ENCODE measurements around the gene CNDP1.

CNDP1 gene

GRCh38 chr18:74509856-74510769 is 24.2 kb upstream of the CNDP1 start:
- Histone ChIP-seq H3K27me3 (no peaks in the 10 kb centered on the region), H4K20me1 (peaks cover 28 to 100% (median 97%) of the 10 kb centered on the region in 11 experiments; a peak in 21 of 22 replicates), H3K4me3 (no peak overlapping the region), H3K4me1 (peaks cover 0 to 10% (median 0%) of the 10 kb centered on the region in 10 experiments; a peak in 4 of 20 replicates), H3K4me2 (no peak overlapping the region), H3K9me3 (replicated peaks in 1 of 11) (no peaks in the 10 kb centered on the region), H3K36me3 (peaks cover 98 to 100% (median 100%) of the 10 kb centered on the region in 11 experiments), H3K27ac (no peak overlapping the region), H3K9ac (no peak overlapping the region)
- no peak for TF ChIP-seq Cebpa-rat (IDR thresholded peaks at IDR 0.05)

- Histone ChIP-seq H3K9ac (no peak overlapping the region), H3K27ac (no peak overlapping the region), H3K36me3 (peaks cover 98 to 100% (median 100%) of the 10 kb centered on the region in 11 experiments), H3K4me1 (peaks cover 0 to 10% (median 0%) of the 10 kb centered on the region in 10 experiments; a peak in 4 of 20 replicates), H3K4me2 (no peak overlapping the region), H4K20me1 (peaks cover 32 to 100% (median 98%) of the 10 kb centered on the region in 11 experiments; a peak in 21 of 22 replicates), H3K27me3 (no peaks in the 10 kb centered on the region), H3K9me3 (replicated peaks in 1 of 11) (no peaks in the 10 kb centered on the region), H3K4me3 (no peak overlapping the region)
- no peak for TF ChIP-seq Cebpa-rat (IDR thresholded peaks at IDR 0.05)
These were observed 23.6 kb upstream of the CNDP1 start for GRCh38 chr18:74510770-74511095.

- no peak overlapping the region for H3K9ac ChIP-seq
- no peak for TF ChIP-seq Cebpa-rat (IDR thresholded peaks at IDR 0.05)
- peaks cover 0 to 10% (median 0%) of the 10 kb centered on the region in 10 experiments; a peak in 4 of 20 replicates for H3K4me1 ChIP-seq
- no peak overlapping the region for H3K27ac ChIP-seq
- H4K20me1 ChIP-seq, result peaks cover 29 to 100% (median 97%) of the 10 kb centered on the region in 11 experiments; a peak in 21 of 22 replicates
- no peak overlapping the region for H3K4me2 ChIP-seq
- peaks cover 98 to 100% (median 100%) of the 10 kb centered on the region in 11 experiments for H3K36me3 ChIP-seq
- no peaks in the 10 kb centered on the region for H3K9me3 ChIP-seq (replicated peaks in 1 of 11)
- no peak overlapping the region for H3K4me3 ChIP-seq
- H3K27me3 ChIP-seq, result no peaks in the 10 kb centered on the region
These were observed 22.5 kb upstream of the CNDP1 start for GRCh38 chr18:74511823-74512222.

- Histone ChIP-seq H3K4me2 (no peak overlapping the region), H4K20me1 (peaks cover 27 to 100% (median 97%) of the 10 kb centered on the region in 11 experiments; a peak in 21 of 22 replicates), H3K36me3 (peaks cover 98 to 100% (median 100%) of the 10 kb centered on the region in 11 experiments), H3K9ac (no peak overlapping the region; a peak in 1 of 22 replicates), H3K9me3 (replicated peaks in 1 of 11) (no peaks in the 10 kb centered on the region), H3K27me3 (no peaks in the 10 kb centered on the region), H3K4me3 (no peak overlapping the region), H3K27ac (no peak overlapping the region), H3K4me1 (peaks cover 0 to 10% (median 0%) of the 10 kb centered on the region in 10 experiments; a peak in 3 of 20 replicates)
- TF ChIP-seq Cebpa-rat (IDR thresholded peaks at IDR 0.05), result no peak
These were observed 21.8 kb upstream of the CNDP1 start for GRCh38 chr18:74512321-74513053.

GRCh38 chr18:74513149-74513882 is 21.0 kb upstream of the CNDP1 start:
- Histone ChIP-seq H4K20me1 (peaks cover 21 to 95% (median 89%) of the 10 kb centered on the region in 11 experiments; a peak in 21 of 22 replicates), H3K9me3 (replicated peaks in 1 of 11) (no peaks in the 10 kb centered on the region), H3K4me2 (no peak overlapping the region), H3K27ac (no peak overlapping the region), H3K4me3 (no peak overlapping the region), H3K4me1 (peaks cover 0 to 10% (median 0%) of the 10 kb centered on the region in 10 experiments; a peak in 2 of 20 replicates), H3K27me3 (no peaks in the 10 kb centered on the region), H3K36me3 (peaks cover 98 to 100% (median 100%) of the 10 kb centered on the region in 11 experiments), H3K9ac (no peak overlapping the region)
- TF ChIP-seq Cebpa-rat (IDR thresholded peaks at IDR 0.05), result no peak

- no peak overlapping the region for H3K4me3 ChIP-seq
- peaks cover 18 to 95% (median 83%) of the 10 kb centered on the region in 11 experiments; a peak in 21 of 22 replicates for H4K20me1 ChIP-seq
- H3K27ac ChIP-seq, result no peak overlapping the region
- no peak overlapping the region for H3K9ac ChIP-seq
- H3K4me2 ChIP-seq, result no peak overlapping the region
- no peak for TF ChIP-seq Cebpa-rat (IDR thresholded peaks at IDR 0.05)
- peaks cover 0 to 10% (median 0%) of the 10 kb centered on the region in 10 experiments; a peak in 2 of 20 replicates for H3K4me1 ChIP-seq
- H3K27me3 ChIP-seq, result no peaks in the 10 kb centered on the region
- peaks cover 98 to 100% (median 100%) of the 10 kb centered on the region in 11 experiments for H3K36me3 ChIP-seq
- no peaks in the 10 kb centered on the region for H3K9me3 ChIP-seq (replicated peaks in 1 of 11)
These were observed 20.5 kb upstream of the CNDP1 start for GRCh38 chr18:74513883-74514205.

- Histone ChIP-seq H3K27ac (no peak overlapping the region), H3K36me3 (peaks cover 98 to 100% (median 100%) of the 10 kb centered on the region in 11 experiments), H4K20me1 (peaks cover 18 to 96% (median 74%) of the 10 kb centered on the region in 11 experiments; a peak in 21 of 22 replicates), H3K4me1 (peaks cover 0 to 1% (median 0%) of the 10 kb centered on the region in 10 experiments; a peak in 2 of 20 replicates), H3K4me3 (no peak overlapping the region), H3K4me2 (no peak overlapping the region), H3K9me3 (replicated peaks in 1 of 11) (no peaks in the 10 kb centered on the region), H3K27me3 (no peaks in the 10 kb centered on the region), H3K9ac (no peak overlapping the region)
- no peak for TF ChIP-seq Cebpa-rat (IDR thresholded peaks at IDR 0.05)
These were observed 19.3 kb upstream of the CNDP1 start for GRCh38 chr18:74514860-74515495.

GRCh38 chr18:74515620-74516231 is 18.6 kb upstream of the CNDP1 start:
- H3K27me3 ChIP-seq, result no peaks in the 10 kb centered on the region
- TF ChIP-seq Cebpa-rat (IDR thresholded peaks at IDR 0.05), result no peak
- peaks cover 98 to 100% (median 100%) of the 10 kb centered on the region in 11 experiments for H3K36me3 ChIP-seq
- no peak overlapping the region for H3K4me3 ChIP-seq
- no peak overlapping the region for H3K27ac ChIP-seq
- H3K4me2 ChIP-seq, result no peak overlapping the region
- H3K9me3 ChIP-seq (replicated peaks in 1 of 11), result no peaks in the 10 kb centered on the region
- H4K20me1 ChIP-seq, result peaks cover 18 to 91% (median 67%) of the 10 kb centered on the region in 11 experiments; a peak in 21 of 22 replicates
- no peaks in the 10 kb centered on the region for H3K4me1 ChIP-seq
- H3K9ac ChIP-seq, result no peak overlapping the region

Measured in BLaER1 treated with 17β-estradiol and CSF1 and Interleukin-3, amounts not matched to agents 10 nM and 100 nM (cell line).